SK-N-SH treated with all-trans-retinoic acid at 6 μM for 48 hours (cell line): ENCODE measurements around the gene UCKL1.

Experiments
- ARNTL ChIP-seq: fragments of 450-650 bp; formaldehyde crosslinking; IDR thresholded peaks from 2 replicates; pipeline ENCODE4 v1.5.0; 2020; ENCODE audit warnings: low read depth, mild to moderate bottlenecking, moderate library complexity, borderline replicate concordance
- BACH2 ChIP-seq: fragments of 250-450 bp; sonication (Bioruptor Pico); IDR thresholded peaks from 2 replicates; pipeline ENCODE4 v1.9.0; 2021; ENCODE audit warnings: mild to moderate bottlenecking, borderline replicate concordance
- CREB5 ChIP-seq: fragments of 250-450 bp; sonication (Bioruptor Pico); IDR thresholded peaks from 2 replicates; pipeline ENCODE4 v1.5.1; 2020; ENCODE audit warnings: low read depth, mild to moderate bottlenecking, moderate library complexity
- CSRNP3 ChIP-seq: fragments of 250-450 bp; sonication (Bioruptor Pico); IDR thresholded peaks from 2 replicates; pipeline ENCODE4 v1.5.1; 2021; ENCODE audit warnings: mild to moderate bottlenecking, moderate library complexity
- GLIS3 ChIP-seq: fragments of 250-450 bp; sonication (Bioruptor Pico); IDR thresholded peaks from 2 replicates; pipeline ENCODE4 v1.5.0; 2020; ENCODE audit warnings: mild to moderate bottlenecking, moderate library complexity
- ISL1 ChIP-seq: fragments of 250-450 bp; sonication (Bioruptor Pico); IDR thresholded peaks from 2 replicates; pipeline ENCODE4 v2.1.2; 2022; ENCODE audit warnings: mild to moderate bottlenecking, moderate library complexity
- PPARA ChIP-seq: fragments of 250-450 bp; sonication (Bioruptor Pico); IDR thresholded peaks from 2 replicates; pipeline ENCODE4 v1.5.0; 2020; ENCODE audit warnings: mild to moderate bottlenecking, borderline replicate concordance
- TCF4 ChIP-seq: fragments of 250-450 bp; sonication (Bioruptor Pico); IDR thresholded peaks from 2 replicates; pipeline ENCODE4 v1.8.0; 2021; ENCODE audit warnings: mild to moderate bottlenecking, moderate library complexity, borderline replicate concordance
- ZFP30 ChIP-seq: fragments of 450-650 bp; formaldehyde crosslinking; IDR thresholded peaks from 2 replicates; pipeline ENCODE4 v1.5.0; 2022; ENCODE audit warnings: mild to moderate bottlenecking, moderate library complexity
- ZNF565 ChIP-seq: fragments of 450-650 bp; formaldehyde crosslinking; conservative IDR thresholded peaks from 2 replicates; pipeline ENCODE4 v1.5.0; 2020; ENCODE audit warnings: low read depth, mild to moderate bottlenecking, moderate library complexity
- ZNF8 ChIP-seq: fragments of 450-650 bp; formaldehyde crosslinking; IDR thresholded peaks from 2 replicates; pipeline ENCODE4 v1.5.0; 2020; ENCODE audit warnings: mild to moderate bottlenecking, moderate library complexity
- TF ChIP-seq, protein P1 (sequence below): fragments of 250-450 bp; sonication (Bioruptor Pico); IDR thresholded peaks from 2 replicates; pipeline ENCODE4 v1.8.0; 2020; ENCODE audit warnings: mild to moderate bottlenecking, moderate library complexity, borderline replicate concordance
- TF ChIP-seq, protein P2 (sequence below): fragments of 250-450 bp; sonication (Bioruptor Pico); IDR thresholded peaks from 2 replicates; pipeline ENCODE4 v1.8.0; 2021; ENCODE audit warnings: low read depth, mild to moderate bottlenecking, moderate library complexity, borderline replicate concordance

DNA sequence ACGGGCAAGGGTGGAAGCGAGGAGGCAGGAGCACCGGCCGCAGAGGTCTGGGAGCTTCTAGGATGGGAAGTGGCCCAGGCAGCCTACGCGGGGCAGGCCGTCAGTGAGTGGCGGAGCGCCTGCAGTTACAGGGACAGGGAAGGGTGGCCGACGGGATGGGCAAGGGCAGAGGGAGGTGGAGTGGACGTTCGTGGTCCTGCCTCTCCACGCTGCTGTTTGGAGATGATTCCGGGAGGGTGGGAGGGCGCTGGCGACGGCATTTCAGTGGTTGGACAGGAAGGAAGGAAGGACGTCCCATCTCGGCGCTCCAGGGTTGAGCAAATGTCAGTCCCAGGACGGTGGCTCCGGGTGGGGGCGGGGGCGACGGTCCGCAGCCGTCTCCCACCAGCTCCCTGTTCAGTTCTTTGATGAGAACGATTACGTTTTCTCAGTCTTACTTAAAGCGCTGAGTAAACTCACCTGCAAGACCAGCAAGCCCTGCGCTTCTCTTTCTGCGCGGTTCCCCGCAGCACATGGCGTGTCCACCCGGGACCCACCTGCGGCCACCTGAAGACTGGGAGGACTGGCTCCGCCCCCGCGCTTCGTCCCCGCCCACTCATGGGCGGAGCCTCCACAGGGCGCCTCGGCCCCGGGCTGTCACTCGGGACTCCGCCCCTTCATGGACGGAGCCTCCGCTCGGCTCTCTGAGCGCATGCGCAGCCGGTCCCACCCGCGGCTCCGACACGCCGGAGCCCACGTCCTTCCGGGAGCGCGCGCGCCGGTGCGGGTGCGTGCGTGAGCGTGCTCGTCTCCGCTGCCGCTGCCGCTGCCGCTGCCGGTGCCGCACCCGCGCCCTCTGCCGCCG, 61.6 kb downstream of the UCKL1 start, which contains the start of gene DNAJC5:
- TF ChIP-seq ZNF8 (CRISPR knock-in tag) (no peak), TCF4 (CRISPR knock-in tag) (no peak), ISL1 (CRISPR knock-in tag) (no peak), ZFP30 (no peak), BACH2 (CRISPR knock-in tag) (no peak), CSRNP3 (CRISPR knock-in tag) (no peak), GLIS3 (no peak), ARNTL (no peak), PPARA (CRISPR knock-in tag) (no peak), CREB5 (no peak), ZNF565 (CRISPR knock-in tag) (no peak)
- TF ChIP-seq, protein P1, sequence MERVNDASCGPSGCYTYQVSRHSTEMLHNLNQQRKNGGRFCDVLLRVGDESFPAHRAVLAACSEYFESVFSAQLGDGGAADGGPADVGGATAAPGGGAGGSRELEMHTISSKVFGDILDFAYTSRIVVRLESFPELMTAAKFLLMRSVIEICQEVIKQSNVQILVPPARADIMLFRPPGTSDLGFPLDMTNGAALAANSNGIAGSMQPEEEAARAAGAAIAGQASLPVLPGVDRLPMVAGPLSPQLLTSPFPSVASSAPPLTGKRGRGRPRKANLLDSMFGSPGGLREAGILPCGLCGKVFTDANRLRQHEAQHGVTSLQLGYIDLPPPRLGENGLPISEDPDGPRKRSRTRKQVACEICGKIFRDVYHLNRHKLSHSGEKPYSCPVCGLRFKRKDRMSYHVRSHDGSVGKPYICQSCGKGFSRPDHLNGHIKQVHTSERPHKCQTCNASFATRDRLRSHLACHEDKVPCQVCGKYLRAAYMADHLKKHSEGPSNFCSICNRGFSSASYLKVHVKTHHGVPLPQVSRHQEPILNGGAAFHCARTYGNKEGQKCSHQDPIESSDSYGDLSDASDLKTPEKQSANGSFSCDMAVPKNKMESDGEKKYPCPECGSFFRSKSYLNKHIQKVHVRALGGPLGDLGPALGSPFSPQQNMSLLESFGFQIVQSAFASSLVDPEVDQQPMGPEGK (CRISPR knock-in tag): no peak
- TF ChIP-seq, protein P2, sequence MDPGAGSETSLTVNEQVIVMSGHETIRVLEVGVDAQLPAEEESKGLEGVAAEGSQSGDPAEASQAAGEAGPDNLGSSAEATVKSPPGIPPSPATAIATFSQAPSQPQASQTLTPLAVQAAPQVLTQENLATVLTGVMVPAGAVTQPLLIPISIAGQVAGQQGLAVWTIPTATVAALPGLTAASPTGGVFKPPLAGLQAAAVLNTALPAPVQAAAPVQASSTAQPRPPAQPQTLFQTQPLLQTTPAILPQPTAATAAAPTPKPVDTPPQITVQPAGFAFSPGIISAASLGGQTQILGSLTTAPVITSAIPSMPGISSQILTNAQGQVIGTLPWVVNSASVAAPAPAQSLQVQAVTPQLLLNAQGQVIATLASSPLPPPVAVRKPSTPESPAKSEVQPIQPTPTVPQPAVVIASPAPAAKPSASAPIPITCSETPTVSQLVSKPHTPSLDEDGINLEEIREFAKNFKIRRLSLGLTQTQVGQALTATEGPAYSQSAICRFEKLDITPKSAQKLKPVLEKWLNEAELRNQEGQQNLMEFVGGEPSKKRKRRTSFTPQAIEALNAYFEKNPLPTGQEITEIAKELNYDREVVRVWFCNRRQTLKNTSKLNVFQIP: no peak
